Tibial nerve (tissue), 4 donors: Measurements from ENCODE around the gene DOC2A.

Source experiments
- CTCF ChIP-seq, 5 experiments: fragments of 200-600 bp in 3 of 5; fragments of 450-650 bp in 2 of 5; sonication (generic) in 3 of 5; IDR thresholded peaks; one replicate each; pipeline ENCODE4 v1.5.1; 2016 to 2019; ENCODE audit warnings: antibody characterized with exemption in 5 of 5, mild to moderate bottlenecking in 3 of 5, moderate library complexity in 2 of 5
- EP300 ChIP-seq, 2 donors: sonication (generic); formaldehyde crosslinking; IDR thresholded peaks; one replicate each; pipeline ENCODE4 v1.6.1; 2017; ENCODE audit warnings: antibody characterized with exemption in 2 of 2, mild to moderate bottlenecking in 1 of 2
- POLR2A ChIP-seq, 2 donors: fragments of 450-650 bp; IDR thresholded peaks; one replicate each; pipeline ENCODE4 v1.6.1; 2017; ENCODE audit warnings: antibody characterized with exemption in 2 of 2, mild to moderate bottlenecking in 2 of 2, moderate library complexity in 2 of 2

GRCh38 chr16:29986931-29987330 lies 23.9 kb downstream of the DOC2A start:
- TF ChIP-seq CTCF (IDR thresholded peaks at IDR 0.05): no peak
- no peak for TF ChIP-seq EP300 (IDR thresholded peaks at IDR 0.05)
- no peak for TF ChIP-seq POLR2A (IDR thresholded peaks at IDR 0.05)
